Astrocyte of the spinal cord (primary cell): ENCODE measurements around the gene RHBG.

Experiments
- DNase-seq: peaks from one replicate; pipeline ENCODE4 v3.0.0; 2011; ENCODE audit warnings: low read depth, low spot score
- H3K4me3 ChIP-seq: 2 replicates; pipeline ENCODE4 v1.5.1; 2011; ENCODE audit warnings: low read depth, mild to moderate bottlenecking, low read length, moderate library complexity
- CTCF ChIP-seq: IDR thresholded peaks from 2 replicates; pipeline ENCODE4 v1.5.1; 2012; ENCODE audit warnings: low read depth, mild to moderate bottlenecking, low read length, inconsistent platforms
- in situ Hi-C: cut with HindIII; loops from 2 replicates; pipeline ENCODE4 v1.10.0; 2017; ENCODE audit warnings: low sequenced_read_pairs

Gene RHBG

DNA sequence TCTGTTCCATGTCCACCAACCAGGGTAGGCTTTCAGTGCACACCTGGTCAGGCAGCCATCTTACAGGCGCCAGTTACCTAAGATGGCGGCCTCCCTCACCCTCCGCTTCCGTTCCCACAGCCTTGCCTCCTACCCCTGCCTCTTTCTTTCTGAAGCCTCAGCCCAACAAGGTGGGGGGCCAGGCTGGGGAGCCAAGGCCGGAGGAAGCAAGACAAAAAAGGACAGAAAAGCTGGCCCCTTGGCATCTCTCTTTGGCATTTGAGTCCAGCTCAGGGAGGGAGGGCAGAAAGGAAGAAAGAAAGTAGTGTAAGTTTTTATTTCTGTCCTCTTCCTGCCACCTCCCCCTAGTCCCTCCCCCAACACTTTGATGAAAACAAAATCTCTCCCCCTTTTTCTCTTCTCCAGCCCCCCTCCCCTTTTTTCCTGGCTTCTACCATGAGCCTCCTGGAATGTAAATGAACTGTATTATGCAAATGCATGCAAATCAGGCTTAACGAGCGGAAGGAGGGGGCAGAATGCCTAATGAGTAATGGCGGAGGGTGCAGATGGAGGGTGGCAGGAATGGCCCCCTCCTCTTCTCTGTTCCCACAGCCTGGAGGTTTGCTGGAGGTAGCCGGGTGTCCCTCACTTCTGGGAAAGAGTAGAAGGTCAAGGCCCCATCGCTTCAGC lies 43.8 kb downstream of the RHBG start:
- in situ Hi-C loops: no loop called here
- no peak overlapping the region for H3K4me3 ChIP-seq
- DNase-seq: no peak
- TF ChIP-seq CTCF: no peak

DNA sequence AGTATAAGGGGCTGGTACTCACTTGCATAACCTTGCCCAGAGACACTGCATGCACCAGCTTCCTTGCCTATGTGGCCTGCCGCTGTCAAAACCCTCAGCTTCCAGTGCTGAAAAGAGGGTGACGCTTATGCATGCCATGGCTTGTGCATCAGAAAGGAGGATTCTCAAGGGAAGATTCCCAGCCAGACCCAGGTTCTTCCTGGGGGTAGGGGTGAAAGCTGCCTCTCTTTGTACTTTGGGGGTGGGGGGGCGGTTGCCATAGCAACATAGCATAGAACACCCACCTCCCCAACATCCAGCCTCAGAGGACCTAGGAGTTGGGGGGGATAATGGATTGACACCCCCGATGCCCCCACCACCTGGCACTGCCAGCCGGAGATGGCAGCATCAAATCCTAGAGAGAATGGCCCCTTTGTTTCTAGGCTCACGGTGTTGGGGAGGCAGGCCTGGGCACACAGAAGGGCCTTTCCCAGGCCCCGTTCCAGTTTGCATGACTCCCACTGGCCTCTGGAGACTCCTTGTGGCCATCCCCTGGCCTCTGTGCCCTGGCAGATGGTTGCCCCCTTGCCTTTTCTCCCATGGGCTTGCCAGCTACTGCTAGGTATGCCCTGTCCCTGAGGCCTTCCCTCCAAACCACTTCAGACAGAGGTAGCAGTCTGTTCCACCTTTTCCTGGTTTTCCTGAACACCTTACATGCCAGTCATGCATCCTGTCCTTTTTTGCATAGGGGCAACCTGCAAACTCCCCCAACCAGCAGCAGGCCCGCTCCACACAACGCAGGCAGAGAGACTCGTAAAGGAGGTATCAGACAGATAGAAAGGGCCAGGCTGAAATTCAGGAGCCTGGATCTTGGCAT lies 44.6 kb downstream of the RHBG start:
- H3K4me3 ChIP-seq: no peak overlapping the region
- in situ Hi-C loops: no loop called here
- no peak for DNase-seq
- TF ChIP-seq CTCF: no peak

- H3K4me3 ChIP-seq: no peak overlapping the region
Measured at GRCh38 chr1:156414461-156415064, 45.6 kb downstream of the RHBG start.

GRCh38 chr1:156416993-156417392 lies 48.0 kb downstream of the RHBG start:
- no peak overlapping the region for H3K4me3 ChIP-seq
- TF ChIP-seq CTCF: no peak
- in situ Hi-C loops: no loop called here
- no peak for DNase-seq

More at GRCh38 chr1:156414461-156415064, 45.6 kb downstream of the RHBG start:
- in situ Hi-C loops: no loop called here
- DNase-seq: no peak
- no peak for TF ChIP-seq CTCF

GRCh38 chr1:156417401-156418020 lies 48.5 kb downstream of the RHBG start:
- in situ Hi-C loops: no loop called here

More at GRCh38 chr1:156417401-156418020, 48.5 kb downstream of the RHBG start:
- no peak overlapping the region for H3K4me3 ChIP-seq
- no peak for DNase-seq
- no peak for TF ChIP-seq CTCF
